ENCODE results near the gene EPYC. TPM values are rescaled to one million over a fixed set of nuclear protein-coding genes. Genes with fewer than 3 reads are reported as not detected.

The EPYC gene
- total RNA-seq, 1 experiment from 2014 or later = not detected

- POLR2A ChIA-PET (ENCODE audit: unreplicated experiment) = no interaction called here
- CTCF ChIA-PET = no interaction called here
- no peak for DNase-seq
- Histone ChIP-seq H3K79me2 (ENCODE audit: low read depth) (no peaks in the 10 kb centered on the region), H3K9me2 (ENCODE audit: insufficient read depth) (peaks cover 4% of the 10 kb centered on the region; the same call in 1 of the 2 replicates), H3K27me3 (ENCODE audit: insufficient read depth, low read depth) (no peaks in the 10 kb centered on the region), H3K36me3 (ENCODE audit: low read depth) (no peaks in the 10 kb centered on the region), H3K9me3 (ENCODE audit: insufficient read depth, low read depth) (no peaks in the 10 kb centered on the region), H3K4me1 (replicated peaks; ENCODE audit: insufficient read depth) (no peaks in the 10 kb centered on the region), H4K20me1 (ENCODE audit: insufficient read depth) (no peaks in the 10 kb centered on the region), H3K27ac (no peak overlapping the region), H3K4me2 (no peak overlapping the region), H3F3A (ENCODE audit: insufficient read depth, low read depth) (no peaks in the 10 kb centered on the region), H3K4me3 (no peak overlapping the region), H2AFZ (no peak overlapping the region)
- intact Hi-C loops (cut with micrococcal nuclease; ENCODE audit: unreplicated experiment) = no loop called here
- TF ChIP-seq CTCF (conservative IDR thresholded peaks at IDR 0.05) (no peak), EZH2 (IDR thresholded peaks at IDR 0.05; ENCODE audit: low read depth) (no peak)
- no TSS peak for BruUV-seq (replicated peaks)
Observed at GRCh38 chr12:90925562-90925961, 79.2 kb downstream of the EPYC start.

GRCh38 chr12:90924406-90924805 lies 80.4 kb downstream of the EPYC start:
- no peak for DNase-seq
- intact Hi-C loops (cut with micrococcal nuclease; ENCODE audit: unreplicated experiment) = no loop called here
- POLR2A ChIA-PET (ENCODE audit: unreplicated experiment) = no interaction called here
- H3K36me3 ChIP-seq (ENCODE audit: low read depth) = no peaks in the 10 kb centered on the region
- H3K27me3 ChIP-seq (ENCODE audit: insufficient read depth, low read depth) = no peaks in the 10 kb centered on the region
- no TSS peak for BruUV-seq (replicated peaks)
- H3K4me3 ChIP-seq = no peak overlapping the region
- H2AFZ ChIP-seq = no peak overlapping the region
- CTCF ChIA-PET = no interaction called here
- no peaks in the 10 kb centered on the region for H4K20me1 ChIP-seq (ENCODE audit: insufficient read depth)
- no peak overlapping the region for H3K4me2 ChIP-seq
- H3K4me1 ChIP-seq (replicated peaks; ENCODE audit: insufficient read depth) = no peaks in the 10 kb centered on the region
- H3K79me2 ChIP-seq (ENCODE audit: low read depth) = no peaks in the 10 kb centered on the region
- no peaks in the 10 kb centered on the region for H3K9me3 ChIP-seq (ENCODE audit: insufficient read depth, low read depth)
- no peak overlapping the region for H3K27ac ChIP-seq
- no peaks in the 10 kb centered on the region for H3F3A ChIP-seq (ENCODE audit: insufficient read depth, low read depth)
- H3K9me2 ChIP-seq (ENCODE audit: insufficient read depth) = peaks cover 4% of the 10 kb centered on the region; the same call in 1 of the 2 replicates
- no peak for TF ChIP-seq EZH2 (IDR thresholded peaks at IDR 0.05; ENCODE audit: low read depth)
- no peak for TF ChIP-seq CTCF (conservative IDR thresholded peaks at IDR 0.05)

GRCh38 chr12:90922145-90922627 lies 82.6 kb downstream of the EPYC start:
- no peak overlapping the region for H2AFZ ChIP-seq
- no peak overlapping the region for H3K4me2 ChIP-seq

More at GRCh38 chr12:90922145-90922627, 82.6 kb downstream of the EPYC start:
- Histone ChIP-seq H3K27me3 (ENCODE audit: insufficient read depth, low read depth) (no peaks in the 10 kb centered on the region), H3K9me2 (ENCODE audit: insufficient read depth) (peaks cover 4% of the 10 kb centered on the region; the same call in 1 of the 2 replicates), H3K36me3 (ENCODE audit: low read depth) (no peaks in the 10 kb centered on the region), H3K9me3 (ENCODE audit: insufficient read depth, low read depth) (no peaks in the 10 kb centered on the region), H4K20me1 (ENCODE audit: insufficient read depth) (no peaks in the 10 kb centered on the region), H3F3A (ENCODE audit: insufficient read depth, low read depth) (no peaks in the 10 kb centered on the region), H3K4me3 (no peak overlapping the region), H3K4me1 (replicated peaks; ENCODE audit: insufficient read depth) (no peaks in the 10 kb centered on the region), H3K27ac (no peak overlapping the region), H3K79me2 (ENCODE audit: low read depth) (no peaks in the 10 kb centered on the region)
- DNase-seq = no peak
- ChIA-PET POLR2A (ENCODE audit: unreplicated experiment) (no interaction called here), CTCF (no interaction called here)
- no peak for TF ChIP-seq CTCF (conservative IDR thresholded peaks at IDR 0.05)
- TF ChIP-seq EZH2 (IDR thresholded peaks at IDR 0.05; ENCODE audit: low read depth) = no peak
- BruUV-seq (replicated peaks) = no TSS peak
- intact Hi-C loops (cut with micrococcal nuclease; ENCODE audit: unreplicated experiment) = no loop called here
